Renal pelvis (tissue), 4 donors: Measurements from ENCODE around the gene KDM4B. TPM values are rescaled to one million over a fixed set of nuclear protein-coding genes. Genes with fewer than 3 reads are reported as not detected.

Experiments used
- DNase-seq: peaks from one replicate; pipeline ENCODE4 v3.0.0-alpha.2; 2013
- polyA plus RNA-seq, 3 donors: library from polyadenylated mRNA; unstranded; fragments of 120-200 nt; gene quantifications; one replicate each; pipeline ENCODE4 v1.2.1, GENCODE V29; 2013; ENCODE audit not compliant: insufficient read length in 3 of 3

Gene KDM4B
- polyA plus RNA-seq, 3 donors, result 26.8 to 31.8 (median 28.7) TPM

DNA sequence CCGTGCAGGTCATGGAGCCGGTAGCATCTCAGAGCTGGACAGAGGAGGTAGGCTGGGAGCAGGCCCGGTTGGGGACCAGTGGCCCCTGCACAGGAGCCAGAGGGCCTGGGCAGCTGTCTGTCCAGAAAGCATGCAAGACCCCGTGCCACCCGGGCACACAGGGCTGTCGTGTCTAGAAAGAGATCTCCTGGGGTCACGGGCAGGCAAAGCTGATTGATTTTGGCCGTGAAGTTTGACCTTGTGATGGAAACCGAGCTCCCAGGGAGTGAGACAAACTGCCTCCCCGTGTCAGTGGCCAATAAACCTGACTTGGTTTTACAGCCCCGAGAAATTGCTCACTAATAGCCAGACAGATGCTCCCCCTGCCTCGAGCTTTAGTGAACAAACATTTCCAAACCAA is 98.8 kb downstream of the KDM4B start:
- no peak for DNase-seq

GRCh38 chr19:5068233-5069072 is 99.5 kb downstream of the KDM4B start:
- DNase-seq, result no peak

- no peak for DNase-seq
Observed at GRCh38 chr19:5070331-5070730, 101.4 kb downstream of the KDM4B start.

DNA sequence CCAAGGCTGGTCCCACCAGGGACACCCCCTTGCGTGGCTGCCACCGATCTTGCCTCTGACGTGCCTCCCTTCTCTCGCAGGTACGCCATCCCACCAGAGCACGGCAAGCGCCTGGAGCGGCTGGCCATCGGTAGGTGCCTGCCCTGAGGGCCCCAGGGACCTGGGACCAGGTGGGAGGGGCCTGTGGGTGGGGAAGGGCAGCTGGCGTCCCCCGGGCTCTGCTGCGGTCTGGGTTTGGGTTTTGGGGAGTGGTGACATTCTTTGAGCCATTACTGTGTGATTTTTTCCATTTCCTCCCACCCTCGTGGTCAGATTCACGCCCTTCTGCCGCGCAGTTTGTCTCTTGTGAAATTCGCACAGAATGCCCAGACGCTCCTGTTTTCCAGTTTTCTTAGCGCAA is 102.0 kb downstream of the KDM4B start:
- no peak for DNase-seq

DNA sequence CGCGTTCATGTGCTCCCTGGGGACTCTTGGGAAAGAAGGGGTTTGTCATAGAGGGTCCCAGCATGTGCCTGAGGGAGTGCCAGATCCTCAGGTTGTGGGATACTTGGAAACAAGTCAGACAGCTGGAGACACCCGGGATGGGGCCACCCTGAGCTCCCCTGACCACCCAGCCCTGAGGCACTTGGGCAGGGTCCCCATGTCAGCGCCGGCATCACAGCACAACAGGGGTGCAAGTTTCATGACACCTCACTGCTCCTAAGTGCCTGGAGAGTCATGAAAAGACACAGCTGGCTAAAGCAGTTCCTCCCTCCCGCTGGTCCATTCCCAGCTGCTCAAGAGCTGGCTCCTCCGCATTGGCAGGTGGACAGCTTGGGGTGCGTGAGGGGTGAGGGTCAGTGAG is 102.7 kb downstream of the KDM4B start:
- no peak for DNase-seq

DNA sequence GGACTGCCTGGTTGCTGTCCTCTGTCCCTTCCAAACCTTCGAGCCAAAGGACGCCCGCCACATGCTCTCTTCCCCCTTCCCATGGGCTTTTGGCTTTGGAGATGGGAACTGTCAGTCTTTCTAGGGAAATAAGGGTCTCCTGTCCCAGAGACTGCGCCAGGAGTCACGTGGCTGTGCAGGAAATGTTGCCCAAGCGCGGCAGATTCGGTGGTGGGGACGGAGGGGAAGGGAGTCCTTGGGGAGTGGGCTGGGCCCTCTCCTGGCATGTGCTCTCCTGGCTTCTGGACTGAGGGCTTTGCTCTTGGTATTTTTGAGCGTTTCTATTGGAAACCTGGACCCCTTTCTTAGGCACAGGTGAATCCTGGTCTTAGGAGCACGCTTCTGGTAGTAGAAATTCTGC is 103.2 kb downstream of the KDM4B start:
- no peak for DNase-seq

- no peak for DNase-seq
Observed at GRCh38 chr19:5073153-5073844, 104.4 kb downstream of the KDM4B start.

DNA sequence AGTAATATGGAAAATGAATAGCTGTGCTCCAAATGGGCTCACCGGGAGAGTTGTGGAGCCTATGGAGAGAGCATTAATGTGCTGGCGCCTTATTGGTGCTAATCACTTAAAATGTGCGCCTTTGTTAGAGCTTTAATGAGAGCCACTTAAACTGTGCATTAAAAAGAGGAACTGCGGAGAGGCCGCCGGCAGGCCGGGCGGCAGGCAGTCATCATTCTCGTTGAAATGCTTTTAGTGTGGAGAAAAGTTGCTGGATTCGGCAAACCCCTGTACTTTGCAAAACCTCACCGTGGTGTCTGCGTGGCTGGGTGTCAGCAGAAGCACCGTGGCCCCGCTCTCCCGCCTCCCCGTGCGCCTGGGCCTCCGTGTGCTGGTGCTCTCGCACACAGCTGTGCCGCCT is 105.5 kb downstream of the KDM4B start:
- DNase-seq, result no peak

DNA sequence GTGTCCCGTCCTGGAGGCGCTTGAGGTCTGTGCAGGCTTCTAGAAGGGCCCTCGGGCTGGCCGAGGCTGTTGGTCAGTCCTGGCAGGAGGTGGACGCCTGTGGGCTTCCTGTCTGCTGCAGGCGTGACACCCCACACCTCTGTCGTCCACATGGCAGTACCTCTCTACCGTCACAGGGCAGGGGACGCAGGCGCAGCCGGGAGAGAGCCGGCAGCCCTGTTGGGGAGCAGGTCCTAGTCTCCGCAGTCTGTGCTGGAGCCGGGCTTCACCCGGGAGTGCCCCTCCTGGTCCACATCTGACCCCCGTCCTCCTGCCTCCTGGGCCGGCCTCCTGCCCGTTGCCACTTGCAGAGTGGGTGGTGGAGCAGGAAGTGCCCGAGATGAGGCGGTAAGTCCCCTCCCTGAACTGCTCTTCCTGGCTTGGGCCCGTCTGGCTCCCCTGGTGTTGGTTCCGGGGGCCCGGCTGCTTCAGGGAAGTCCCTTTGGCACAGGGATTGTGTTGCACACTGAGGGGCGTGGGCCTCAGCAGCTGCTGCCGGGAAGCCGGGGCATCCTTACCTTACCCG is 106.0 kb downstream of the KDM4B start:
- no peak for DNase-seq

- no peak for DNase-seq
Observed at GRCh38 chr19:5075597-5075996, 106.7 kb downstream of the KDM4B start.

DNA sequence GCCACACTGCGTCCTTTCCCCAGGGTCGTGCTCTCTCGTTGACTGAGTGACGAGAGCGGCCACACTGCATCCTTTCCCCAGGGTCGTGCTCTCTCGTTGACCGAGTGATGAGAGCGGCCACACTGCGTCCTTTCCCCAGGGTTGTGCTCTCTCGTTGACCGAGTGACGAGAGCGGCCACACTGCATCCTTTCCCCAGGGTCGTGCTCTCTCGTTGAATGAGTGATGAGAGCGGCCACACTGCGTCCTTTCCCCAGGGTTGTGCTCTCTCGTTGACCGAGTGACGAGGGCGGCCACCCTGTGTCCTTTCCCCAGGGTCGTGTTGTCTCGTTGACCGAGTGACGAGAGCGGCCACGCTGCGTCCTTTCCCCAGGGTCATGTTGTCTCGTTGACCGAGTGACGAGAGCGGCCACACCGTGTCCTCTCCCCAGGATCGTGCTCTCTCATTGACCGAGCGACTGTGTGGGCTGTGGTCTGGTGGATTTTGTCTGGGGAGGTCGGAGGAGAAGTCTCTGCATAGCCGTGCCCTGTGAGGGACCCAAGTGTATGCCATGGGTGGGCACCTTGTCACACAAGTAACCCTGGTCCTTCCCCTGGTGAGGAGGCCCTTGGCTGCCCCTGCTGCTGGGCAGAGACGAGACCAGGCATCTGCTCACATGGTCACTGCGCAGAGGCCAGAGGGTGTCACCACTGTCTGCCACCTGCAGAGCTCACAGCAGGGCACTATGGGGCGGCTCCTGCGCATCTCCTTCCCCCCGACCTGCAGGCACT is 107.7 kb downstream of the KDM4B start:
- DNase-seq, result no peak

GRCh38 chr19:5077209-5077515 is 108.2 kb downstream of the KDM4B start:
- DNase-seq, result no peak

DNA sequence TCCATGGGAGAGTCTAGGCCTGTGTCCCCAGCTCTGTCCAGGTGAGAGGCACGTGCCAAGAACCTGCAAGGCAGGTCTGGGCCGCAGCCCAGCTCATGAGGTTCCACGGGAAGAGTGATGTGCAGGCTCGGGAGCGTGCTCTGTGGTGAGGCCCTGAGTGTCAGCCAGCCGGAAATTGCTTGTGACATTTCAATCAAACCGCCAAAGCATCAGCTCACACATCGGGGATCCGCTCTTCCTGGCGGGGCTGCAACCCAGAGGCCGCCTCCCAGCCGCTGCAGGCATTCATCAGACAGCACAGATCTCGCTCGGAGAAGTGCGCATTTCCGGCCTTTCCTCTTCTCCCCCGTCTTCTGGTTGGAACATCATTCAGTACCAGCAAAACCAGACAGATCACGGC is 109.3 kb downstream of the KDM4B start:
- DNase-seq, result no peak

GRCh38 chr19:5078666-5079065 is 109.8 kb downstream of the KDM4B start:
- no peak for DNase-seq

GRCh38 chr19:5079071-5079774 is 110.3 kb downstream of the KDM4B start:
- no peak for DNase-seq

- no peak for DNase-seq
Observed at GRCh38 chr19:5080030-5080654, 111.2 kb downstream of the KDM4B start.

GRCh38 chr19:5080809-5081208 is 111.9 kb downstream of the KDM4B start:
- no peak for DNase-seq

GRCh38 chr19:5081443-5082161 is 112.7 kb downstream of the KDM4B start:
- no peak for DNase-seq

GRCh38 chr19:5083547-5083965 is 114.6 kb downstream of the KDM4B start:
- DNase-seq, result no peak

DNA sequence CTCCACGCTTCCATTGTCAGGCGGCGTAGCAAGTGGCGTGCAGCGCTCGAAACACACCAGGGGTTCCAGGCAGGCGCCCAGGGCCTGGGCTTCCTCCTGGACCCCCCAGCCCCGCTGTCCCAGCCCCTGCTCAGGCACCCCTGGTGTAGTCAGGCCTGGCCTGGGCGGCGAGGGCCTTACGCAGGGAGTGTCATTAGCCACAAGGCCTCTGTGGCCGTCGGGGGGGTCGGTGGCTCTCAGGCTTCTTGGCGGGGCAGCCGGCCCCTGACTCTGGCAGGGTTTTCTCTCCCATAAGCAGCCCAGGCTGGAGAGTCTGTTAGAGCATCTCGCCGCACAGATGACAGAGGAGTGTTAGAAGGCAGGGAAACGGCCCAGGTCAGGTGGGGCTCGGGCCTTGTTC is 116.7 kb downstream of the KDM4B start:
- no peak for DNase-seq

DNA sequence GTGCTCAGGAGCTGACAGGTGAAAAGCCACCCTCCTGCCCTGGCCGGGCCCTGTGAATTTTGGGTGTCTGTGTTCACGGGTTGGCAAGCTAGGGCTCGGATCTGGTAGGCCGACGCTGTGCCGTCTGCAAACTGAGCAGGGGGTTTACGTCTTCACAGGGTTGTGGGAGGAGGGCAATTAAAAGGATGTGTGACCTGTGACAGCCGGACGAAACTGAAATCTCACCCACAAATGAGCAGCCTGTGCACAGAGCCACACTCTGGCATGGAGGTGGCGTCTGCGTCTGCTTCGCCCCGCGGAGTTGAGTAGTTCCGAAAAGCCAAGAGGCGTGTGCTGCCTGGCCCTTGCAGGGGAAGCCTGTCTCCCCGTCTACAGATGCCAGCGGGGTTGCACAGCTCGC is 117.3 kb downstream of the KDM4B start:
- no peak for DNase-seq
